Measurements from ENCODE around the gene GARS1. TPM values are rescaled to one million over a fixed set of nuclear protein-coding genes. Genes with fewer than 3 reads are reported as not detected.

GARS1 gene
- total and polyA plus RNA-seq, 7 donors: 38.3 to 109 (median 50.1) TPM

DNA sequence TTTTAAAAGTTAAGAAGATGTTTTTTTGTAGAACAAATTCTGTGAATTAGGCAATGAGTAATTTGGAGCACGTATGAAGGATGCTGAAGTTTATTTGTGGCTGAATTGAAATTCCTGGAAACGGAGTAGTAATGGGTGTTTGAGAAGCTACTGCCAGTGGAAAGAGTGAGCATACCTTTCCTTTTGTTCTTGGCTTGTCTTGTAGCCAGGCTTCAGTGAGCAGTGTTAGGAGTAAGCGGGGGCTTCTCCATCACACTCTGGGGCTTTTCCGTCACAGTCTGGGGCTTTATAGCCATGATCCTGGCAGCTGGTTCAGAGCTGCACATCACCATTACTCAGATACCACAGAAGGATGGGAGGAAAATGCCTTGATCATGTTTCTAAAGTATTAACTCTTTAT lies 32.3 kb downstream of the GARS1 start:
- WGBS, 2 donors: 91 to 93% methylated on average over 4 of the region's 4 CpGs
- Histone ChIP-seq H3K27ac (no peak overlapping the region), H3K9me3 (no peaks in the 10 kb centered on the region), H3K4me3 (no peak overlapping the region), H3K27me3 (no peaks in the 10 kb centered on the region), H3K4me1 (no peaks in the 10 kb centered on the region), H3K36me3 (peaks cover 5 to 97% (median 46%) of the 10 kb centered on the region in 4 donors)
- intact Hi-C loops (cut with DNase I): no loop called here
- DNase-seq: no peak
- TF ChIP-seq EP300 (IDR thresholded peaks at IDR 0.05) (no peak), POLR2AphosphoS5 (IDR thresholded peaks at IDR 0.05) (no peak), POLR2A (IDR thresholded peaks at IDR 0.05) (no peak), CTCF (IDR thresholded peaks at IDR 0.05) (no peak)

- H3K4me3 ChIP-seq: no peak overlapping the region
- no peaks in the 10 kb centered on the region for H3K4me1 ChIP-seq
- DNase-seq: no peak
- 90 to 95% methylated on average over 4 of the region's 4 CpGs for WGBS, 2 donors
- H3K9me3 ChIP-seq: no peaks in the 10 kb centered on the region
- intact Hi-C loops (cut with DNase I): no loop called here
- H3K36me3 ChIP-seq: peaks cover 5 to 100% (median 50%) of the 10 kb centered on the region in 4 donors
- H3K27me3 ChIP-seq: no peaks in the 10 kb centered on the region
- TF ChIP-seq POLR2A (IDR thresholded peaks at IDR 0.05): no peak
- TF ChIP-seq EP300 (IDR thresholded peaks at IDR 0.05): no peak
- TF ChIP-seq CTCF (IDR thresholded peaks at IDR 0.05): no peak
- TF ChIP-seq POLR2AphosphoS5 (IDR thresholded peaks at IDR 0.05): no peak
- H3K27ac ChIP-seq: no peak overlapping the region
Measured at GRCh38 chr7:30630986-30631385, 36.3 kb downstream of the GARS1 start.

GRCh38 chr7:30633223-30633622 lies 38.5 kb downstream of the GARS1 start:
- H3K36me3 ChIP-seq: peaks cover 5 to 78% (median 41%) of the 10 kb centered on the region in 4 donors
- 85 to 94% methylated on average over 3 of the region's 3 CpGs for WGBS, 2 donors

DNA sequence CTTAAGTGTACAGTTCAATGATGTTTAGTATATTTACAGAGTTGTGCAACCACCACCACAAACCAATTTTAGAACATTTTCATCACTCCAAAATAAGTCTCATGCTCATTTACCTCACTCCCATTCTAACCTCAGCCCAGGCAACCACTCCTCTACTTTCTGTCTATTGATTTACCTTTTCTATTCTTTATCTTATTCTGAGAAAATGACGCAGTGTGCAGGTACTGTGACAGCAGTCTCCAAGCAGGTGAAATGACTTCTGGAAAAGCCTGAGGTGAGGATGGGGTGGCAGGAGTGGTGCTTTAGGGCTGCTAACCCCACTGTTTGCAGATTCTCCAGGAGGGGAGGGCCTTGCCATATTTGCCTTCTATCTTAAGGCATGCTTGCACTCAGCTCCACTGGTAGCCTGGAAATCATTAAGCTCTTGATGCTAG lies 39.5 kb downstream of the GARS1 start:
- intact Hi-C loops (cut with DNase I): no loop called here
- no peak for TF ChIP-seq POLR2A (IDR thresholded peaks at IDR 0.05)
- TF ChIP-seq POLR2AphosphoS5 (IDR thresholded peaks at IDR 0.05): no peak
- no peak for TF ChIP-seq CTCF (IDR thresholded peaks at IDR 0.05)
- no peak for TF ChIP-seq EP300 (IDR thresholded peaks at IDR 0.05)
- Histone ChIP-seq H3K9me3 (no peaks in the 10 kb centered on the region), H3K27ac (no peak overlapping the region), H3K27me3 (no peaks in the 10 kb centered on the region), H3K4me3 (no peak overlapping the region), H3K4me1 (no peaks in the 10 kb centered on the region), H3K36me3 (peaks cover 5 to 69% (median 37%) of the 10 kb centered on the region in 4 donors)
- no peak for DNase-seq
- 90 to 97% methylated on average over 1 of the region's 1 CpG for WGBS, 2 donors

More at GRCh38 chr7:30633223-30633622, 38.5 kb downstream of the GARS1 start:
- Histone ChIP-seq H3K4me1 (no peaks in the 10 kb centered on the region), H3K27ac (no peak overlapping the region), H3K9me3 (no peaks in the 10 kb centered on the region), H3K27me3 (no peaks in the 10 kb centered on the region), H3K4me3 (no peak overlapping the region)
- TF ChIP-seq CTCF (IDR thresholded peaks at IDR 0.05) (no peak), EP300 (IDR thresholded peaks at IDR 0.05) (no peak), POLR2A (IDR thresholded peaks at IDR 0.05) (no peak), POLR2AphosphoS5 (IDR thresholded peaks at IDR 0.05) (no peak)
- intact Hi-C loops (cut with DNase I): no loop called here
- DNase-seq: no peak

DNA sequence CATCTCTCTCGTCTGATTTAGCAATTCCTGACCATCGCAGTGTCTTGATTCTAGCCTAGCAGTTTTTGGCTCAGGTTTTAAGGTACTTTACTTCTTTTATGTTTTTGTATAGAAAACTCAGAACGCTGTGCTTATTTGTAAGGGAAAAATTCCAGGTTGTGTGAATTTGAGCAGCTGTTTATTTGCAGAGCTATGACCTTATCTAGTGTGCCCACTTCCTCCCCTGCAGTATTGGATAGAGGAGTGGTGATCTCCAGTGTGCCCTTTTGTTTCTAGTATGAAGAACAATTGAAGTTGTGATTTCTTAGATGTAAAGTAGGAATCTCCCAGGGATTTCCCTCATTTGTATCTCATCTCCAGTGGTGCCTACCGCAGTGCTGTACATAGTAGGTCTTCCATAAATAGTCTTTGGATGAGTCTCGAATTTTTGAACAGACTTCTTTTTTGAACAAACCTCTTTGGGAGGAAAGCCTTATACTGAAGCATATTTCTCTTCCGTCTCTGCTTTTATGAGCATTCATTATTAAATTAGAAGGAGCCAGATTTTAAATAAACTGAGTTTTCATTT lies 40.0 kb downstream of the GARS1 start:
- 77 to 91% methylated on average over 6 of the region's 6 CpGs for WGBS, 2 donors
- Histone ChIP-seq H3K4me1 (no peaks in the 10 kb centered on the region), H3K27ac (no peak overlapping the region), H3K4me3 (no peak overlapping the region), H3K36me3 (peaks cover 5 to 63% (median 33%) of the 10 kb centered on the region in 4 donors), H3K9me3 (no peaks in the 10 kb centered on the region), H3K27me3 (no peaks in the 10 kb centered on the region)
- intact Hi-C loops (cut with DNase I): no loop called here
- no peak for DNase-seq
- no peak for TF ChIP-seq POLR2AphosphoS5 (IDR thresholded peaks at IDR 0.05)
- TF ChIP-seq CTCF (IDR thresholded peaks at IDR 0.05): no peak
- no peak for TF ChIP-seq EP300 (IDR thresholded peaks at IDR 0.05)
- TF ChIP-seq POLR2A (IDR thresholded peaks at IDR 0.05): no peak

Measured in sigmoid colon (tissue), 7 donors.